ENCODE results near the gene WDR19. TPM values are rescaled to one million over a fixed set of nuclear protein-coding genes. Genes with fewer than 3 reads are reported as not detected.

The WDR19 gene
- total RNA-seq = 11.5 and 16.0 TPM in 2 replicates

DNA sequence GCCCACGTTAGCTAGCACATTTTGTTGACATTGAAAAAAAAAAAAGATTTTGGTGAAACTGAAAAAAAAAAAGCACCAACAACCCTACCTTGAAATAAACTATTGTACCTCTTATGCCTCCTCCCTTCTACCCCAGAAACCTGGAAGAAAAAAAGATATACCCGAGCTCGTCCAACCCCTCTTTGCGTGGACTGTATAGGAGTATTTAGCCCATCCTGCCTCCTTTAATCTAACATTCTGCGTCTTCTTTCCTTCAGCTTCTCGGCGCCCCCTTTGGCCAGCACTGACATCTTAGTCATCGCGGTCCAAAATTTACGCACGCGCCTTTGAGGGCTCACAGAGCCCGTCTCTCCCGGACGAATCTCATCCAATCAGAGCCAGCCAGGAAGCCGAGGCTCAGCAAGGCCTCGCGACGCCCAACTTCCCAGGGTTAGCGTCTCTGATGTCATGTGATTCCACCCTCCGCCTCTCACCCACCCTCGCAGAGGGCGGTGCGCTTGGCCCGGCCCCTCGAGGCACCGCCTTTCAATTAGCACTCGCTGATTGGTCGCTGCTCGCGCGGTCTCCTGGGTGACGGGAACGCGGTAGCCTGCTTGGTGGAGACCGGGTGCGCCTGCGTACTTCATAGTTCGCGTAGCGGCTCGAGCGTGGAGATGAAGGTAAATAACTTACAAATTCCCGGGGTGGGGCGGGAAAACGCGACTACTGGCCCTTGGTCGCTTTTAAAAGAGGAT lies at the start of gene WDR19:
Gene WDR19 (plus strand): TSS at position 625 of the 734 bp plus-strand sequence. CDS start 29 bp downstream, at position 654.

Other genes with a start within 250 kb of the WDR19 start
- gene TMEM156, start 150.1 kb upstream of the WDR19 start, total RNA-seq = 4.4 and 6.0 TPM in 2 replicates
- gene KLHL5, start 120.3 kb upstream of the WDR19 start, total RNA-seq = 59.5 and 68.8 TPM in 2 replicates
- gene RFC1, start 183.8 kb downstream of the WDR19 start, total RNA-seq = 32.1 and 43.8 TPM in 2 replicates
- gene KLB, start 224.4 kb downstream of the WDR19 start, total RNA-seq = under 0.01 TPM in 1 of 2 replicates, not detected in the other

Data from mammary microvascular endothelial cell (primary cell).